Natural killer cell treated with Interleukin-12 subunit alpha and Interleukin-12 subunit beta and Interleukin-15 and Interleukin-18, amount 100 ng/mL, for 72 hours (primary cell): ENCODE results near the gene TENM4. TPM values are rescaled to one million over a fixed set of nuclear protein-coding genes. Genes with fewer than 3 reads are reported as not detected.

ENCODE experiments used
- ATAC-seq, 2 donors: fragments of 150-1000 bp; cut with Tn5 transposase in 1 of 2; sonication (Bioruptor Pico), chemical (Tn5 transposase) in 1 of 2; 2 replicates each; pipeline ENCODE4 v1.10.0; 2021
- DNase-seq: peaks from one replicate; pipeline ENCODE4 v3.0.0; 2022; ENCODE audit warnings: low spot score
- H3K27ac Mint-ChIP-seq, 2 donors: 1 replicate in 1 of 2; 2 replicates in 1 of 2; pipeline ENCODE4 v1.8.0; 2022; ENCODE audit warnings: mixed read lengths in 2 of 2, mild to moderate bottlenecking in 1 of 2, moderate library complexity in 1 of 2
- H3K27me3 Mint-ChIP-seq, 2 donors: 1 replicate in 1 of 2; 2 replicates in 1 of 2; pipeline ENCODE4 v1.8.0; 2022; ENCODE audit warnings: mixed read lengths in 2 of 2
- H3K36me3 Mint-ChIP-seq: one replicate; pipeline ENCODE4 v1.8.0; 2022; ENCODE audit warnings: mixed read lengths
- H3K4me1 Mint-ChIP-seq, 2 donors: 1 replicate in 1 of 2; 2 replicates in 1 of 2; pipeline ENCODE4 v1.8.0; 2022; ENCODE audit warnings: low read depth in 2 of 2, mixed read lengths in 2 of 2, mild to moderate bottlenecking in 1 of 2
- H3K4me3 Mint-ChIP-seq: one replicate; pipeline ENCODE4 v1.8.0; 2022; ENCODE audit warnings: mixed read lengths
- H3K9me3 Mint-ChIP-seq: 2 replicates; pipeline ENCODE4 v1.8.0; 2022; ENCODE audit warnings: mixed read lengths
- total RNA-seq, 2 donors: library from RNA; stranded (reverse); gene quantifications; one replicate each; pipeline ENCODE4 v1.2.3, GENCODE V29; 2022

TENM4 gene
- total RNA-seq, 2 donors from 2014 or later, result not detected

DNA sequence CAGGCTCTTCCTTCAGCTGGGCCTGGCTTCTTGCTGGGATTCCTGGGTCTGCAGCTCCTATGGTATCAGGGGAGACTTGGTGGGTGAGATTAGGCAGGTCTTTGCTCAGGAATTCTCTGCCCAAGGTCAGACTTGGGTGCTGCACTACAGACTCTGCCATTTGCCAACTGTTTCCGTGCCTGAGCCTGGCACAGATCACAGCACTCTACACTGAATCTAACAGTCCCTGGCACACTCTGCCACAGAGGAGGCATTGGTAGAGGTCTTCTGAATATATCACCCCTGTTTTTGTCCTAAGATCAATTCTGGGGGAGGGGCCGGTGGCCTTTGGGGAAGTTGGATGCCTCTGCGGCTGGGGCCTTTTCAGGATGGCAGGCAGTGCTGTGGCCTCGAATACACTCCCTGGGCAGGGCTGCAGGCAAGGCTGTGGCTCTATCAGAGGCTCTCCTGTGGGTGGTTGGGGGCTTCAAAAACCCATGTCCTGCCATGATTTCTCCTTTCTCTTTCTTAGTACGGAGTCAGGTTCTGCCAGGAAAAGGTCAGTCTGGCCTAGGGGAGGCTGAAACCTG, 751.2 kb downstream of the TENM4 start:
- DNase-seq, result no peak
- no peaks in the 10 kb centered on the region for H3K36me3 Mint-ChIP-seq
- H3K27me3 Mint-ChIP-seq, result peaks cover 5 to 16% of the 10 kb centered on the region in 2 donors
- H3K9me3 Mint-ChIP-seq, result no peaks in the 10 kb centered on the region
- H3K27ac Mint-ChIP-seq, result no peak overlapping the region
- H3K4me3 Mint-ChIP-seq, result no peak overlapping the region
- H3K4me1 Mint-ChIP-seq, result no peaks in the 10 kb centered on the region
- ATAC-seq, result peak in 1 of 2 donors; percentile 28

DNA sequence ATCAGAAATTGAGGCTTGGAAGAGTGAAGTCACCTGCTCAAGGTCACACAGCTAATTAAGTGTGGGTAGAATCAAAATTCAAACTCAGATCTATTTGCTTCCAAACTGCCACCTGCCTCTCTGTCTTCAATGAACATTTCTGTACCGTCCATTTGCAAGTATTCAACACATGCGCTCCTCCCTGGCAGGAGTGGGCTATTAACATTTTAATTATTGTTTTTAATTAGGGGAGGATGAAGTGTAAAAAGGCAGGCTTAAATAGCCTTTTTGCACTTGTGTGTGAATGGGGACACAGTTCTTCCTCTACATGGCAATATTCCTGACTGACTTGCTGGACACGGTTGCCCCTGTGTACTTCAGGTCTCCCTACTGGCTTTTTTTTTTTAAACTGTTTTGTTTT, 751.7 kb downstream of the TENM4 start:
- peaks cover 2% of the 10 kb centered on the region for H3K9me3 Mint-ChIP-seq

DNA sequence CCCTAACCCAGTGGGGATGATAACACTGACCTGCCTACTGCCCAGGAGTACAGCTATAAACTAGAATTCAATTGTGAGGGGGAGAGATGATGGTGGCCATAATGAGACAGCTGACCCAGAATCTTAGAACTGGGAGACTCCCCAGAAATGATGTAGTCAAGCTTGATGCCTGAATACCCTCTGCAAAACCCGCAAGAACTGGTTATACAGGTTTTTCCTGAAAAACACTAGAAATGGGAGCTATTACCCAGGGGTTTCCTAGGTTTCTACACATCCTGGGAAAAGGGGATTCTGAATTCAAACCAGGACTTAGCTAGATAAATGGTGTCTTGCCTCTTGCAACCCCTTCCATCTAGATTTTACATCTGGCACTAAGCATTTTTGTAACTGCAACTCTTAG, 752.4 kb downstream of the TENM4 start:
- no peaks in the 10 kb centered on the region for H3K4me1 Mint-ChIP-seq
- peaks cover 14 to 28% of the 10 kb centered on the region in 2 donors for H3K27me3 Mint-ChIP-seq
- no peak for DNase-seq
- no peak overlapping the region for H3K4me3 Mint-ChIP-seq
- no peaks in the 10 kb centered on the region for H3K36me3 Mint-ChIP-seq
- ATAC-seq, result no peak
- H3K27ac Mint-ChIP-seq, result no peak overlapping the region
- H3K9me3 Mint-ChIP-seq, result peaks cover 2% of the 10 kb centered on the region

More for the DNA sequence above, 751.7 kb downstream of the TENM4 start:
- ATAC-seq (no peak), DNase-seq (no peak)
- Mint-ChIP-seq H3K27ac (no peak overlapping the region), H3K36me3 (no peaks in the 10 kb centered on the region), H3K27me3 (peaks cover 8 to 22% of the 10 kb centered on the region in 2 donors), H3K4me3 (no peak overlapping the region), H3K4me1 (no peaks in the 10 kb centered on the region)

DNA sequence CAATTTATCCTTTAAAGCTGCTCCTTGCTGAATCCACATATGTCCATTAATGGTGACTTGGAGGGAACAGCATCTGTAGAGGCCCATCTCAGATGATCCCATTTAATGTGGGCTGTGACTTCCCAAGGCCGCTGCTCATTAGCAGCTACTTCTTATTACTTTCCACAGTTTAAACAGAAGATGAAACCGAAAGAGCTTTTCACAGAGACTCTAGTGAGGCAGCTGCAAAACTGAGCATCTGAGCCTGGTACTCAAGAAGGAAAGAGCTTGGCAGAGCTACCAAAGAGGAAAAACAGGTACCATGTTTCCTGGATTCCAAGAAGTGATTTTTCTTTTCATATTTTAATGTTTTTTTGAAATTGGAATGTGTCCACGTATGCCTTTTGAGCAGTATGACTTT, 755.7 kb downstream of the TENM4 start:
- Mint-ChIP-seq H3K36me3 (no peaks in the 10 kb centered on the region), H3K27me3 (peaks cover 11 to 21% of the 10 kb centered on the region in 2 donors), H3K4me3 (no peak overlapping the region), H3K4me1 (no peaks in the 10 kb centered on the region), H3K9me3 (peaks cover 2% of the 10 kb centered on the region), H3K27ac (no peak overlapping the region)
- no peak for ATAC-seq
- DNase-seq, result no peak

DNA sequence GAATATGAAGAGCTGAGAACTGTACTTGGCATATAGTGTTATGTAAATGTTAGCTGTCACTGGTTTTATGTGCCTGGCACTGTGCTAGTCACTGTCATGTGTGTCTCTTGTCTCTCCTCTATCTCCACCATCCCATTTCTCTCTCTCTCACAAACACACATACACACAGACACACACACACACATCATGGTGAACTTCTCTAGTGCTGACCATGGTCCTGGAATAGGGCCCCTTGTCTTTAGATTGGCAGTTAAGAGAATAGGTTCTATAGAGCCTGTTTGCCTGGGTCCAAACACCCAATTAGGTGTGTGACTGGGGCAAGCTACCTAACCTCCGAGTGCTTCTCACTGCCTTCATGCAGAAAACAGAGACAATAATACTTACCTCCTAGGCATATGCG, 756.5 kb downstream of the TENM4 start:
- Mint-ChIP-seq H3K9me3 (peaks cover 2% of the 10 kb centered on the region), H3K4me1 (no peaks in the 10 kb centered on the region), H3K27me3 (peaks cover 11 to 21% of the 10 kb centered on the region in 2 donors), H3K27ac (no peak overlapping the region), H3K36me3 (no peaks in the 10 kb centered on the region), H3K4me3 (no peak overlapping the region)
- ATAC-seq (no peak), DNase-seq (no peak)

DNA sequence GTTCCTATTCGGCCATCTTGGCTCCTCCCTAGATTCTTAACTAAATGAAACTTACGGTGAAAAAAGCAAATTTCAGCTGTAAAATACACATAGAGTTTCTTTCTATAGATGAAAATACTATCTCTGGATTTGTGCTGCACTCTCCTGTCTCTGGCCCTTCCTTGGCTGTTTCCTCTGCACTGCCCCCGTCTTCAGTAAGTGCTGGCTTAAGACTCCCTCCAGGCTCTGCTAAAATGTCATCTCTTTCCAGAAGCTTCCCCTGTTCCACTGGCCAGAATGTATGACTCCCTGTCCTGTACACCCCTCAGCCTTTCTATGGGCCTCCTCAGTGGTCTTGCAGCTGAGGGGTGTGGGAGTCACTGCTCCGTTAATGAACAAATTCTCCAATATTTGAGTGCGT, 757.1 kb downstream of the TENM4 start:
- H3K4me3 Mint-ChIP-seq, result no peak overlapping the region
- no peaks in the 10 kb centered on the region for H3K36me3 Mint-ChIP-seq
- H3K4me1 Mint-ChIP-seq, result no peaks in the 10 kb centered on the region
- H3K9me3 Mint-ChIP-seq, result peaks cover 2% of the 10 kb centered on the region
- H3K27ac Mint-ChIP-seq, result no peak overlapping the region
- DNase-seq (no peak), ATAC-seq (no peak)
- peaks cover 11 to 21% of the 10 kb centered on the region in 2 donors for H3K27me3 Mint-ChIP-seq

DNA sequence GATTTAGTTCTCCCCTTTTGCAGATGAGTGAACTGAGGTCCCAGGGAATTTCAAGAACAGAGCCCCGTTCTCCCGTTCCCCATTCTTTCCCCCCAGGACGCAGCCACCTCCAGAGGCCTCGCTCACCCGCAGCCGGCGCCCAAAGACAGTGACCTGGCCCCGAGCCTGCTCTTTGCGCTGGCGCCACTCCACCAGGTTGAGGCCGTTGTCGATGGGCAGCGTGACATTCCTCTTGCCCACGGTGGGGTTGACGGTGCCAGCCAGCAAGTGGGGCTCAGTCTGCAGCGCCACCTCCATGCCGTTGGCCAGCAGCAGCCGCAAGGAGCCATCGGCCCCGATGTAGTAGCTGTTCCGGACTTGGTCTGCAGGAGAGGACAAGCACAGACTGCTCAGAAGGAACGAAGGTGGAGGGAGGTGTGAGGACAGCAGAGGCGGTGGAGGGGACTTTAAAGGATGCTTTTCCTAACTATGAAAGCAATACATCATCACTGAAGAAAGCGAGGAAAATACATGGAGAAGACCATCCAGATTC, 764.7 kb downstream of the TENM4 start:
- no peak for DNase-seq
- no peaks in the 10 kb centered on the region for H3K36me3 Mint-ChIP-seq
- H3K4me3 Mint-ChIP-seq, result no peak overlapping the region
- no peaks in the 10 kb centered on the region for H3K4me1 Mint-ChIP-seq
- H3K9me3 Mint-ChIP-seq, result no peaks in the 10 kb centered on the region
- ATAC-seq, result no peak
- H3K27ac Mint-ChIP-seq, result no peak overlapping the region
- H3K27me3 Mint-ChIP-seq, result no peaks in the 10 kb centered on the region

DNA sequence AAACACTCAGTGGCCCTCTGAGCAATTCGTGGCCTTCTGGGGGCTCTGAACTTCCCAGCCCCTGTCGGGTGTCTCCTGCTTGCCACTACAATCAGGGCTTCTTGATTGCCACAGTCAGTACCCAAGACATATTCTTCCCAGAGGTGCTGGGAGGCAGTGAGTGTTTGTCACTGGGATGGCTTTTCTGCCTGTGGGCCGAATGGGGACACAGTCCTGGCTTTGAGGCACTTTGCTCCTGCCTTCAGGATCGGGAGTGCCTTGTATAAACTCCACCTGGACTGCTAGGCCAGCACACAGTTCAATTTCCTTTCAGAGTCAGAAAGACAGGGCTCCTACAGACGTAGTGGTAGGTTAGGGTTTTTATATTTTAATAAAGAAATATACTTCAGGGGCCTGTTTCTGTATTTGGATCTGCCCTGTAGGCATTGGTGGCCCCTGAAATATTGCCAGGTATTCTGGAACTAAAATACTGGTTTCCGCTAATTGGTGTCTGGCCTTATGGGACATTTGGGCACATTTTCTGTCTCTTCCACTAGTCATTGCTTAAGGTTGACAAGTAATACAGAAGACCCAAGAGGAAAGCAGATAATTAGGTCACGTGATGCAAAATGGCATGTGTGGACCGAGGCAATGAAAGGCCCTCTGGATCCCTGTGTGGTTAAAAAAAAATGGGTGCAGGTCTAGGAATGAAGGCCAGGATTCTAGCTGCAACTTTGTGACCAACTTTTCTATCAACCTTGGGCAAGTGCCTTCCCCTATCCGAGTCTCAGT, 767.8 kb downstream of the TENM4 start:
- H3K36me3 Mint-ChIP-seq, result no peaks in the 10 kb centered on the region
- no peaks in the 10 kb centered on the region for H3K4me1 Mint-ChIP-seq
- no peak for DNase-seq
- no peak for ATAC-seq
- H3K9me3 Mint-ChIP-seq, result no peaks in the 10 kb centered on the region
- H3K27ac Mint-ChIP-seq, result no peak overlapping the region
- H3K4me3 Mint-ChIP-seq, result no peak overlapping the region
- no peaks in the 10 kb centered on the region for H3K27me3 Mint-ChIP-seq

DNA sequence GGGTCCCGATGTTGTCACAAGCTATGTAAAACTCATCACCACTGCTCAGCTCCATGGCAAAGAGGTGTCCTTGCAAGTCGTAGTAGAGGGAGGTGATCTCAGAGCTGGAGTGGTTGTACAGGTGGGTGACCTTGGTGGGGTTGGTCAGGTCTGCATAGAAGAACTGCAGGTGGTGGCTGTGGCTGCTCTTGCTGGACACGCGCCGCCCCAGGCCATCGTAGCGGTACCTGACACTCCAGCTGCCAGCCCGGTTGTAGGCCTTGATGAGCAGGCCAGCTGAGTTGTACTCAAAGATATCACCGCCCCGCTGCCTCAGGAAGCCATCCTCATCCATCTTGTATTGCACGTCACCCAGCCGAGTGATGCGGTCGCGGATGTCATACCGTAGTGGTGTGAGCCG, 771.6 kb downstream of the TENM4 start:
- no peak for ATAC-seq
- peaks cover 0 to 6% of the 10 kb centered on the region in 2 donors for H3K27me3 Mint-ChIP-seq
- no peaks in the 10 kb centered on the region for H3K9me3 Mint-ChIP-seq

DNA sequence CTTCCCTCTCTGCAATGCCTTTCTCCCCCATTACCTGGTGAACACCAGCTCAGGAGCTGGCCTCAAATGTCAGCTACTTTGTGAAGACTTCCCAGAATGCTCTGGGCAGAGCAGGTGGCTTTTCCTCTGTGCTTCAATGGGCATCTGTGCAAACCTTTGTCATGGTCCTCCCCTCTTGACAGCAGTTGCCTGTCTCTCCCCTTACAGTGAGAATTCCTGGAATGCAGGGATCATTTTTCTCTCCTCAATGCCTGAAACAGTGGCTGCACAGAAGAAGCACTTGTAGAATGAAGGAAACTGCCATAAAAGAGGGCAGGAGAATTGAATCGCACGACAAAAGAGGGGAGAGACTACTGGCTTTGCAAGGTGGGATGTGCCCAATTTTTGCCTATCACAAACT, 773.4 kb downstream of the TENM4 start:
- ATAC-seq (no peak), DNase-seq (no peak)
- Mint-ChIP-seq H3K4me1 (no peaks in the 10 kb centered on the region), H3K36me3 (no peaks in the 10 kb centered on the region), H3K27ac (no peak overlapping the region), H3K9me3 (no peaks in the 10 kb centered on the region), H3K4me3 (no peak overlapping the region), H3K27me3 (peaks cover 4 to 9% of the 10 kb centered on the region in 2 donors)

More for the DNA sequence above, 771.6 kb downstream of the TENM4 start:
- Mint-ChIP-seq H3K4me1 (no peaks in the 10 kb centered on the region), H3K36me3 (no peaks in the 10 kb centered on the region), H3K4me3 (no peak overlapping the region), H3K27ac (no peak overlapping the region)
- DNase-seq, result no peak

DNA sequence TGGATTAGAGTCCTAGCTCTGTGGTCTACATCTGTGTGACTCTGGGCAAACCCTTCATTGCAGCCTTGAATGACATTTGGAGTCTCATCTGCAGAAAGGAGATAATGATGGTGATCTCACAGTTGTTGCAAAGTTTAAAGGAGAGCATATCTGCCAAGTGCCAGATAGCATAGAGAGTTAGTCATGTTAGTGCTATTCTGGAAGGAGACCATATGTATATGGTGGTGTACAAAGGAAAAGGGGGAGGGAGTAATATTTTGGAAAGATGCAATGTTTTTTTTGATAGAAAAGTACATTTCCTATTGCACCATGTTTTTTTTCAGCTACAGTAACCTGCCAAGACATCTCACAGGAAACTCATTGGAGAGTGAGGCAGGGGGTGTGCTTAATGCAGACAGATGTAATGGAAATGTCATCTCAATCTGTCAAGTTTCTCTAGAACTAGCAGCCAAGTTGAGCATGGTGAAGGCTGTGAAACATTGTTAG, 774.1 kb downstream of the TENM4 start:
- peaks cover 7 to 10% of the 10 kb centered on the region in 2 donors for H3K27me3 Mint-ChIP-seq
- no peaks in the 10 kb centered on the region for H3K36me3 Mint-ChIP-seq
- no peaks in the 10 kb centered on the region for H3K9me3 Mint-ChIP-seq
- no peak overlapping the region for H3K27ac Mint-ChIP-seq
- H3K4me1 Mint-ChIP-seq, result no peaks in the 10 kb centered on the region
- no peak overlapping the region for H3K4me3 Mint-ChIP-seq
- ATAC-seq, result no peak
- no peak for DNase-seq

DNA sequence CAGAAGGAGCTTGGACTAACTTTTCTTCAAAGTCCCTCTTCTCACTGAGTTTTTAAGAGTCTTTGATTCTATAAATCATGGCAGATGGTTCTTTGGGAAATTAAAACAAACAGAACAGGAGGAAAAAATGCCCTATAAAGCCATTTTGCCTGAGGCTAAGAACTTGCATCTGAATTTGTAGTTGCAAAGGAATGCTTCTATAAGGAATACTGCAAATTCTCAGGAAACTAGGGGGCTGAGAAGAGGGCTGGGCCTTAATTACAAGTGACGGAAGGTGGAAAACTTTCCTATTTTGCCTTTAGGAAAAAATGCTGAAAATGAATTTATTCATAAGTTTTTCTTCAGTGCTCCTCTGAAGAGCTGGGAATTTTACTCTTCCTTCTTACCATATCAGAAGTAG, 776.2 kb downstream of the TENM4 start:
- H3K27me3 Mint-ChIP-seq, result peaks cover 7 to 10% of the 10 kb centered on the region in 2 donors
- no peaks in the 10 kb centered on the region for H3K9me3 Mint-ChIP-seq
- no peaks in the 10 kb centered on the region for H3K36me3 Mint-ChIP-seq
- no peak for ATAC-seq
- H3K27ac Mint-ChIP-seq, result no peak overlapping the region
- no peak for DNase-seq
- no peaks in the 10 kb centered on the region for H3K4me1 Mint-ChIP-seq
- H3K4me3 Mint-ChIP-seq, result no peak overlapping the region

DNA sequence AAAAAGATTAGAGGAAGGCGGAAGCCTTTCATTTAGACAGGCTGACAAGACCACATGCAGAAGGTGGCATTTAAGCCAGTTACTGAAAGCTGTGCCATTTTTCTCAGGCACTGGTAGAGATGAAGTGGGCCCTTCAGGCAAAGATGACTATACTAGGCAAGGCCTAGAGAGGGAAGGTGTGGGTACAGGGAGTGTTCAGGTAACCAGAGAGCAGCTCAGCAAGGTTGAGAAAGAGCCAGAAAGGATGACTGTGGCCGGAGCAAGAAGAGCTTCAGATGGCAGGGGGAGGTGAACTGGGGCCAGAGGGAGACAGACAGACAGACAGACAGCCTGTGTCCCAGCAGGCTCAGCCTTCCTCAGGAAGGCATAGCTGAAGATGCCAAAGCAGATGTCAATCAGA, 778.0 kb downstream of the TENM4 start:
- H3K4me1 Mint-ChIP-seq, result no peaks in the 10 kb centered on the region
- no peak overlapping the region for H3K27ac Mint-ChIP-seq
- H3K36me3 Mint-ChIP-seq, result no peaks in the 10 kb centered on the region
- peaks cover 7 to 10% of the 10 kb centered on the region in 2 donors for H3K27me3 Mint-ChIP-seq
- DNase-seq, result no peak
- H3K4me3 Mint-ChIP-seq, result no peak overlapping the region
- no peaks in the 10 kb centered on the region for H3K9me3 Mint-ChIP-seq
- ATAC-seq, result peak in 1 of 2 donors; percentile 13

DNA sequence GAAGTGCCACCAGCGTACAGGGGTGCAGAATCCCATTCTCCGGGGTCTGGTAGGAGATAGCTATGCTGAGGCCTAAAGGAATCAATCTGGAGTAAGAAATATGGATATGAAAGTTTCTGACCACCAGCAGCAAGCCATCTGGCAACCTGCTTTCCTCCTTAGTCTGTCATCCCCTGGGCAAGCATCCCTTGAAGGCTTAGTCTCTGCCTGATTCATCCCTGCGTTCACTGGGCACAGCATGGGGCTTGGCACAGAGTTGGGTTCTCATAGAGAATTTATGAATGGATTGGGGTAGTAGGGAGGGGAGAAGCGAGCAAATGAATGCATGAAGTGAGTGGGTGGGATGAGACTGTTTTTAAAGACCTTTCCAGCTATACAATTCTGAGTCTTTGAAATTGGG, 780.4 kb downstream of the TENM4 start:
- ATAC-seq (no peak), DNase-seq (no peak)
- H3K9me3 Mint-ChIP-seq, result no peaks in the 10 kb centered on the region
- H3K4me3 Mint-ChIP-seq, result no peak overlapping the region
- H3K36me3 Mint-ChIP-seq, result no peaks in the 10 kb centered on the region
- no peak overlapping the region for H3K27ac Mint-ChIP-seq
- no peaks in the 10 kb centered on the region for H3K4me1 Mint-ChIP-seq
- H3K27me3 Mint-ChIP-seq, result peaks cover 7% of the 10 kb centered on the region in 2 donors
